Measurements from ENCODE around the gene TMEM252. TPM values are rescaled to one million over a fixed set of nuclear protein-coding genes. Genes with fewer than 3 reads are reported as not detected.

TMEM252 gene
- total RNA-seq, 5 donors from 2014 or later (not counting 1 experiment from before 2014, with no cell fraction given), result not detected

- Mint-ChIP-seq H3K27me3 (peaks cover 3 to 8% of the 10 kb centered on the region in 2 donors), H3K27ac (no peak overlapping the region), H3K4me1 (no peaks in the 10 kb centered on the region), H3K36me3 (no peaks in the 10 kb centered on the region), H3K9me3 (no peaks in the 10 kb centered on the region), H3K4me3 (no peak overlapping the region)
- ATAC-seq (replicated peaks in 1 of 4) (no peak), DNase-seq (no peak)
- Histone ChIP-seq H3K27ac (ENCODE audit: low read length) (no peak overlapping the region), H3K27me3 (replicated peaks in 1 of 2; ENCODE audit: control insufficient read depth in 2 of 2, extremely low read depth in 1 of 2, insufficient read depth in 2 of 2, low read length in 1 of 2) (peaks cover 0 to 4% of the 10 kb centered on the region in 2 experiments), H3K9me3 (no peaks in the 10 kb centered on the region), H3K4me3 (ENCODE audit: control insufficient read depth in 1 of 2, extremely low read depth in 1 of 2, low read length in 1 of 2) (no peak overlapping the region), H3K36me3 (ENCODE audit: control insufficient read depth in 2 of 2, extremely low read depth in 1 of 2, insufficient read depth in 1 of 2, low read length in 1 of 2) (no peaks in the 10 kb centered on the region), H3K4me1 (ENCODE audit: control insufficient read depth in 1 of 2, extremely low read depth in 1 of 2, insufficient read depth in 2 of 2, low read length in 2 of 2) (no peaks in the 10 kb centered on the region)
- ChIA-PET CTCF (no interaction called here), POLR2A (interaction anchor here in 1 of 2 donors (0.5 kb wide), 1 partner anchor 290 kb away, joined by 3 read pairs; no protein-coding TSS in a partner anchor)
- WGBS (ENCODE audit: insufficient coverage), result 90% methylated on average over 2 of the region's 4 CpGs
Observed at GRCh38 chr9:68532131-68532530, 8.6 kb downstream of the TMEM252 start.

GRCh38 chr9:68530618-68531017, 10.1 kb downstream of the TMEM252 start:
- H3K36me3 Mint-ChIP-seq, result no peaks in the 10 kb centered on the region
- no peak overlapping the region for H3K27ac ChIP-seq (ENCODE audit: low read length)
- no peaks in the 10 kb centered on the region for H3K36me3 ChIP-seq (ENCODE audit: control insufficient read depth in 2 of 2, extremely low read depth in 1 of 2, insufficient read depth in 1 of 2, low read length in 1 of 2)
- H3K27me3 Mint-ChIP-seq, result peaks cover 8% of the 10 kb centered on the region in 2 donors
- ChIA-PET POLR2A (no interaction called here), CTCF (no interaction called here)
- no peak for DNase-seq
- H3K27me3 ChIP-seq (replicated peaks in 1 of 2; ENCODE audit: control insufficient read depth in 2 of 2, extremely low read depth in 1 of 2, insufficient read depth in 2 of 2, low read length in 1 of 2), result no peaks in the 10 kb centered on the region
- H3K4me1 Mint-ChIP-seq, result no peaks in the 10 kb centered on the region
- H3K4me3 ChIP-seq (ENCODE audit: control insufficient read depth in 1 of 2, extremely low read depth in 1 of 2, low read length in 1 of 2), result no peak overlapping the region
- no peak overlapping the region for H3K27ac Mint-ChIP-seq
- ATAC-seq (replicated peaks in 1 of 4), result no peak
- no peaks in the 10 kb centered on the region for H3K9me3 ChIP-seq
- no peaks in the 10 kb centered on the region for H3K9me3 Mint-ChIP-seq
- WGBS (ENCODE audit: insufficient coverage), result 84% methylated on average over 7 of the region's 7 CpGs
- H3K4me3 Mint-ChIP-seq, result no peak overlapping the region
- no peaks in the 10 kb centered on the region for H3K4me1 ChIP-seq (ENCODE audit: control insufficient read depth in 1 of 2, extremely low read depth in 1 of 2, insufficient read depth in 2 of 2, low read length in 2 of 2)

- H3K27me3 ChIP-seq (replicated peaks in 1 of 2; ENCODE audit: control insufficient read depth in 2 of 2, extremely low read depth in 1 of 2, insufficient read depth in 2 of 2, low read length in 1 of 2), result no peaks in the 10 kb centered on the region
- Mint-ChIP-seq H3K36me3 (no peaks in the 10 kb centered on the region), H3K4me1 (no peaks in the 10 kb centered on the region), H3K27ac (no peak overlapping the region), H3K4me3 (no peak overlapping the region), H3K27me3 (peaks cover 4 to 24% of the 10 kb centered on the region in 2 donors), H3K9me3 (peaks cover 0 to 2% (median 0%) of the 10 kb centered on the region in 3 donors)
- ChIA-PET POLR2A (no interaction called here), CTCF (no interaction called here)
- WGBS (ENCODE audit: insufficient coverage), result 100% methylated on average over 1 of the region's 4 CpGs
- H3K36me3 ChIP-seq (ENCODE audit: control insufficient read depth in 2 of 2, extremely low read depth in 1 of 2, insufficient read depth in 1 of 2, low read length in 1 of 2), result no peaks in the 10 kb centered on the region
- H3K4me1 ChIP-seq (ENCODE audit: control insufficient read depth in 1 of 2, extremely low read depth in 1 of 2, insufficient read depth in 2 of 2, low read length in 2 of 2), result no peaks in the 10 kb centered on the region
- H3K9me3 ChIP-seq, result no peaks in the 10 kb centered on the region
- DNase-seq (no peak), ATAC-seq (replicated peaks in 1 of 4) (no peak)
- no peak overlapping the region for H3K27ac ChIP-seq (ENCODE audit: low read length)
- no peak overlapping the region for H3K4me3 ChIP-seq (ENCODE audit: control insufficient read depth in 1 of 2, extremely low read depth in 1 of 2, low read length in 1 of 2)
Observed at GRCh38 chr9:68523367-68523936, 17.2 kb downstream of the TMEM252 start.

GRCh38 chr9:68522954-68523353, 17.7 kb downstream of the TMEM252 start:
- no peak overlapping the region for H3K4me3 ChIP-seq (ENCODE audit: control insufficient read depth in 1 of 2, extremely low read depth in 1 of 2, low read length in 1 of 2)
- H3K27me3 ChIP-seq (replicated peaks in 1 of 2; ENCODE audit: control insufficient read depth in 2 of 2, extremely low read depth in 1 of 2, insufficient read depth in 2 of 2, low read length in 1 of 2), result no peaks in the 10 kb centered on the region
- ChIA-PET CTCF (no interaction called here), POLR2A (no interaction called here)
- H3K9me3 Mint-ChIP-seq, result peaks cover 0 to 7% (median 0%) of the 10 kb centered on the region in 3 donors
- no peaks in the 10 kb centered on the region for H3K36me3 Mint-ChIP-seq
- H3K4me3 Mint-ChIP-seq, result no peak overlapping the region
- no peaks in the 10 kb centered on the region for H3K4me1 Mint-ChIP-seq
- DNase-seq (no peak), ATAC-seq (replicated peaks in 1 of 4) (no peak)
- H3K27ac ChIP-seq (ENCODE audit: low read length), result no peak overlapping the region
- no CpG with 5 or more reads among the region's 3 CpGs for WGBS (ENCODE audit: insufficient coverage)
- H3K9me3 ChIP-seq, result no peaks in the 10 kb centered on the region
- H3K27ac Mint-ChIP-seq, result no peak overlapping the region
- H3K36me3 ChIP-seq (ENCODE audit: control insufficient read depth in 2 of 2, extremely low read depth in 1 of 2, insufficient read depth in 1 of 2, low read length in 1 of 2), result no peaks in the 10 kb centered on the region
- no peaks in the 10 kb centered on the region for H3K4me1 ChIP-seq (ENCODE audit: control insufficient read depth in 1 of 2, extremely low read depth in 1 of 2, insufficient read depth in 2 of 2, low read length in 2 of 2)
- peaks cover 8 to 29% of the 10 kb centered on the region in 2 donors for H3K27me3 Mint-ChIP-seq

- ChIA-PET POLR2A (no interaction called here), CTCF (no interaction called here)
- no peaks in the 10 kb centered on the region for H3K4me1 Mint-ChIP-seq
- H3K27ac Mint-ChIP-seq, result no peak overlapping the region
- Histone ChIP-seq H3K4me1 (ENCODE audit: control insufficient read depth in 1 of 2, extremely low read depth in 1 of 2, insufficient read depth in 2 of 2, low read length in 2 of 2) (no peaks in the 10 kb centered on the region), H3K9me3 (no peaks in the 10 kb centered on the region), H3K36me3 (ENCODE audit: control insufficient read depth in 2 of 2, extremely low read depth in 1 of 2, insufficient read depth in 1 of 2, low read length in 1 of 2) (no peaks in the 10 kb centered on the region), H3K27me3 (replicated peaks in 1 of 2; ENCODE audit: control insufficient read depth in 2 of 2, extremely low read depth in 1 of 2, insufficient read depth in 2 of 2, low read length in 1 of 2) (no peaks in the 10 kb centered on the region), H3K27ac (ENCODE audit: low read length) (no peak overlapping the region), H3K4me3 (ENCODE audit: control insufficient read depth in 1 of 2, extremely low read depth in 1 of 2, low read length in 1 of 2) (no peak overlapping the region)
- peak in 1 of 35 experiments; percentile 1 for DNase-seq
- WGBS (ENCODE audit: insufficient coverage), result 26% methylated on average over 4 of the region's 4 CpGs
- peaks cover 6 to 29% of the 10 kb centered on the region in 2 donors for H3K27me3 Mint-ChIP-seq
- no peak overlapping the region for H3K4me3 Mint-ChIP-seq
- H3K36me3 Mint-ChIP-seq, result no peaks in the 10 kb centered on the region
- H3K9me3 Mint-ChIP-seq, result peaks cover 0 to 10% (median 0%) of the 10 kb centered on the region in 3 donors
- ATAC-seq (replicated peaks in 1 of 4), result no peak
Observed at GRCh38 chr9:68522131-68522530, 18.6 kb downstream of the TMEM252 start.

- ATAC-seq (replicated peaks in 1 of 4) (no peak), DNase-seq (no peak)
- Histone ChIP-seq H3K4me1 (ENCODE audit: control insufficient read depth in 1 of 2, extremely low read depth in 1 of 2, insufficient read depth in 2 of 2, low read length in 2 of 2) (no peaks in the 10 kb centered on the region), H3K4me3 (ENCODE audit: control insufficient read depth in 1 of 2, extremely low read depth in 1 of 2, low read length in 1 of 2) (no peak overlapping the region), H3K36me3 (ENCODE audit: control insufficient read depth in 2 of 2, extremely low read depth in 1 of 2, insufficient read depth in 1 of 2, low read length in 1 of 2) (no peaks in the 10 kb centered on the region), H3K27ac (ENCODE audit: low read length) (no peak overlapping the region), H3K27me3 (replicated peaks in 1 of 2; ENCODE audit: control insufficient read depth in 2 of 2, extremely low read depth in 1 of 2, insufficient read depth in 2 of 2, low read length in 1 of 2) (no peaks in the 10 kb centered on the region), H3K9me3 (no peaks in the 10 kb centered on the region)
- peaks cover 0 to 10% (median 0%) of the 10 kb centered on the region in 3 donors for H3K9me3 Mint-ChIP-seq
- ChIA-PET POLR2A (interaction anchor here in 1 of 2 donors (0.6 kb wide), 1 partner anchor 334 kb away, joined by 3 read pairs; no protein-coding TSS in a partner anchor), CTCF (no interaction called here)
- H3K4me3 Mint-ChIP-seq, result no peak overlapping the region
- H3K27me3 Mint-ChIP-seq, result peaks cover 6 to 10% of the 10 kb centered on the region in 2 donors
- WGBS (ENCODE audit: insufficient coverage), result 97% methylated on average over 3 of the region's 4 CpGs
- H3K36me3 Mint-ChIP-seq, result no peaks in the 10 kb centered on the region
- H3K27ac Mint-ChIP-seq, result no peak overlapping the region
- H3K4me1 Mint-ChIP-seq, result no peaks in the 10 kb centered on the region
Observed at GRCh38 chr9:68515326-68516017, 25.2 kb downstream of the TMEM252 start.
